Mucosa of rectum (tissue), 2 donors: ENCODE results near the gene ABCC11.
"Not testable (repeated sequence)": the region's sequence is repeated elsewhere in the genome, so short reads cannot be mapped to it uniquely, and the experiment has no call there.

Experiments used
- H3K27ac ChIP-seq, 2 donors: one replicate each; pipeline ENCODE4 v1.7.0; 2013; ENCODE audit warnings: inconsistent platforms in 2 of 2, low read depth in 2 of 2, low read length in 2 of 2
- H3K27me3 ChIP-seq, 2 donors: one replicate each; pipeline ENCODE4 v1.7.0; 2013; ENCODE audit warnings: low read length in 2 of 2; ENCODE audit not compliant: control insufficient read depth in 2 of 2, insufficient read depth in 2 of 2
- H3K36me3 ChIP-seq, 2 donors: one replicate each; pipeline ENCODE4 v1.7.0; 2013; ENCODE audit warnings: low read length in 2 of 2; ENCODE audit not compliant: control insufficient read depth in 2 of 2, insufficient read depth in 2 of 2
- H3K4me1 ChIP-seq, 2 donors: one replicate each; pipeline ENCODE4 v1.7.0; 2013; ENCODE audit warnings: low read length in 2 of 2, mild to moderate bottlenecking in 1 of 2; ENCODE audit not compliant: control insufficient read depth in 2 of 2, insufficient read depth in 2 of 2
- H3K4me3 ChIP-seq, 2 donors: one replicate each; pipeline ENCODE4 v1.7.0; 2013; ENCODE audit warnings: low read length in 2 of 2
- H3K9ac ChIP-seq, 2 donors: one replicate each; pipeline ENCODE4 v1.7.0; 2013; ENCODE audit warnings: low read length in 2 of 2, low read depth in 1 of 2, mild to moderate bottlenecking in 1 of 2
- H3K9me3 ChIP-seq, 2 donors: one replicate each; pipeline ENCODE4 v1.7.0; 2013; ENCODE audit warnings: low read length in 2 of 2; ENCODE audit not compliant: control insufficient read depth in 2 of 2
- donor health status: healthy.
- donor health status: Normal muscosa, but diverticular disease.

The ABCC11 gene

GRCh38 chr16:48184681-48185080 lies 62.7 kb downstream of the ABCC11 start:
- Histone ChIP-seq H3K27me3 (no peaks in the 10 kb centered on the region), H3K4me1 (no peaks in the 10 kb centered on the region), H3K4me3 (no peak overlapping the region), H3K9me3 (no peaks in the 10 kb centered on the region), H3K9ac (no peak overlapping the region), H3K36me3 (no peaks in the 10 kb centered on the region), H3K27ac (no peak overlapping the region)

- no peak overlapping the region for H3K9ac ChIP-seq
- no peaks in the 10 kb centered on the region for H3K4me1 ChIP-seq
- H3K36me3 ChIP-seq, result no peaks in the 10 kb centered on the region
- no peak overlapping the region for H3K27ac ChIP-seq
- no peaks in the 10 kb centered on the region for H3K9me3 ChIP-seq
- no peak overlapping the region for H3K4me3 ChIP-seq
- no peaks in the 10 kb centered on the region for H3K27me3 ChIP-seq
Measured at GRCh38 chr16:48182979-48183537, 64.3 kb downstream of the ABCC11 start.

DNA sequence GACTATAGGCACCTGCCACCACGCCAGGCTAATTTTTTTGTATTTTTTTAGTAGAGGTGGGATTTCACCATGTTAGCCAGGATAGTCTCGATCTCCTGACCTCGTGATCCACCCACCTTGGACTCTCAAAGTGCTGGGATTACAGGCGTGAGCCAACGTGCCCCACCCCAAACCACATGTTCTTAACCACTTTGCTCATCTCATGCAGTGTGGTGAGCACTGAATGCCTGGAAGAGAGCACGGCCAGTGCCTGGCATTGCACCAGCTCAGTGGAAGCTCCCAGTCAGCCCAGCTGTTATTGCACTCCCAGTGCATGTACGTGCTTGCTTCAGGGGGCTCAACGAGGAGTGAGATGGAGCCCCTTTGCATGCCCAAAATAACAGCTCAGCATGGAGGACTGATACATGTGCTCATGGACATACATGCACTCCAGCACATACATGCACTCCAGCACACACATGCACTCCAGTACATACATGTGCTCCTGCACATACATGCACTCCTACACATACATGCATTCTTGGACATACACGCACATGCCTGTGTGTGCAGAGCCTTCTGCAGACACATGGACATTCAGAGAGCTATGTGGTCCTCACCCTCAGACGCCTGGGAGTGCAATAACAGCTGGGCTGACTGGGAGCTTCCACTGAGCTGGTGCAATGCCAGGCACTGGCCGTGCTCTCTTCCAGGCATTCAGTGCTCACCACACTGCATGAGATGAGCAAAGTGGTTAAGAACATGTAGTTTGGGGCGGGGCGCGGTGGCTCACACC lies 65.4 kb downstream of the ABCC11 start:
- not testable (repeated sequence) for H3K9me3 ChIP-seq, H3K4me3 ChIP-seq, H3K9ac ChIP-seq, H3K27me3 ChIP-seq, H3K4me1 ChIP-seq, H3K27ac ChIP-seq, H3K36me3 ChIP-seq

DNA sequence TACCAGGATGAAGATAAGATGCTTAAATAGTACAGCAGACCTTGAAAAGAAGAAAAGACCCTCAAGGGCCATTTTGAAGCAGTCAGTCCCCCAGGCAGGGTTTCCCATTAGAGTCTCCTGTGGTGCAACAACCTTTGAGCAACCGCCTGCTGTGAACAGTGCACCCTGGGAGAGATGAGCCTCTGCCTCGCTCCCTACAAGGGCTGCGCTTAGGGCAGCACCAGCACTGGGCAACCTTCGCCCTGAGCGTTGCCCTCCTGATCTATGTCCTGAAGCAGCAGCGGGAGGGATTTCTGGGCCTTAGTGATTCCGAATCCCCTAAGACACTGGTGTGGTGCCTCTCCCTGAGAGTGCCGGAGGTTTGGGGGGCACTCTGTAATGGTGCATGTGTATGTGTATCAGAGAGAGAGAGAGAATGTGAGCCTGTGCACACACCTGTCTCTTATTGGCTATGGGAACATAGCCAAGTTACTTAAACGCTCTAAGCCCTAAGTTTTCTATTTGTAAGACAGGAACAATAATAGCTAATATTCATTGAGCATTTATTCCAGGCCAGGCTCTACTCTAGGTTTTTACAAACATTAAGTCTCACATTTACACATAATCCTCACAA lies 66.4 kb downstream of the ABCC11 start:
- H3K4me3 ChIP-seq, result no peak overlapping the region
- H3K4me1 ChIP-seq, result no peaks in the 10 kb centered on the region
- no peak overlapping the region for H3K9ac ChIP-seq
- no peaks in the 10 kb centered on the region for H3K36me3 ChIP-seq
- no peak overlapping the region for H3K27ac ChIP-seq
- H3K9me3 ChIP-seq, result no peaks in the 10 kb centered on the region
- no peaks in the 10 kb centered on the region for H3K27me3 ChIP-seq

GRCh38 chr16:48176635-48177408 lies 70.5 kb downstream of the ABCC11 start:
- Histone ChIP-seq H3K36me3 (no peaks in the 10 kb centered on the region), H3K4me3 (no peak overlapping the region), H3K27ac (no peak overlapping the region), H3K27me3 (no peaks in the 10 kb centered on the region), H3K4me1 (no peaks in the 10 kb centered on the region), H3K9me3 (no peaks in the 10 kb centered on the region), H3K9ac (no peak overlapping the region)

GRCh38 chr16:48173889-48174288 lies 73.5 kb downstream of the ABCC11 start:
- Histone ChIP-seq H3K36me3 (no peaks in the 10 kb centered on the region), H3K9me3 (no peaks in the 10 kb centered on the region), H3K27ac (no peak overlapping the region), H3K4me3 (no peak overlapping the region), H3K9ac (no peak overlapping the region), H3K27me3 (no peaks in the 10 kb centered on the region), H3K4me1 (no peaks in the 10 kb centered on the region)

- Histone ChIP-seq H3K27me3 (no peaks in the 10 kb centered on the region), H3K9me3 (no peaks in the 10 kb centered on the region), H3K9ac (no peak overlapping the region), H3K36me3 (no peaks in the 10 kb centered on the region), H3K4me3 (no peak overlapping the region), H3K4me1 (no peaks in the 10 kb centered on the region), H3K27ac (no peak overlapping the region)
Measured at GRCh38 chr16:48172682-48173081, 74.7 kb downstream of the ABCC11 start.

DNA sequence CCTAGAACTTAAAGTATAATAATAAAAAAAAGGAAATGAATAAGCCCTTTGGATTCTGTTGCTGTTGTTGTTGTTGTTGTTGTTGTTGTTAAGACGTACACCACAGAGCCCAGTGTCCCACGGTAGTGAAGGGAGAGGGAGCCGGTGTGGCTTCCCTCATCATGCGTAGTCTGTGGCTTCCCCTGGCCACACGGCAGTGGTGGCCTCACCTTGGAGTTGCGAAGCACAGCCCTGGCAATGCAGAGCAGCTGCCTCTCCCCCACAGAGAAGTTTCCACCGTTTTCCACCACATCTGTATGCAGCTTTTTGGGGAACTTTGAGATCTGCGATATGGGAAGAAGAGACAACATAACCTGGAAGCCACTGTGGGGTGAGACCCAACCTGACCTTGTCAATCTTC lies 77.4 kb downstream of the ABCC11 start:
- Histone ChIP-seq H3K36me3 (no peaks in the 10 kb centered on the region), H3K27ac (no peak overlapping the region), H3K27me3 (no peaks in the 10 kb centered on the region), H3K4me1 (no peaks in the 10 kb centered on the region), H3K9me3 (no peaks in the 10 kb centered on the region), H3K9ac (no peak overlapping the region), H3K4me3 (no peak overlapping the region)

- no peaks in the 10 kb centered on the region for H3K27me3 ChIP-seq
- no peak overlapping the region for H3K9ac ChIP-seq
- no peaks in the 10 kb centered on the region for H3K36me3 ChIP-seq
- H3K27ac ChIP-seq, result no peak overlapping the region
- H3K4me1 ChIP-seq, result no peaks in the 10 kb centered on the region
- no peak overlapping the region for H3K4me3 ChIP-seq
- no peaks in the 10 kb centered on the region for H3K9me3 ChIP-seq
Measured at GRCh38 chr16:48168075-48168474, 79.3 kb downstream of the ABCC11 start.

DNA sequence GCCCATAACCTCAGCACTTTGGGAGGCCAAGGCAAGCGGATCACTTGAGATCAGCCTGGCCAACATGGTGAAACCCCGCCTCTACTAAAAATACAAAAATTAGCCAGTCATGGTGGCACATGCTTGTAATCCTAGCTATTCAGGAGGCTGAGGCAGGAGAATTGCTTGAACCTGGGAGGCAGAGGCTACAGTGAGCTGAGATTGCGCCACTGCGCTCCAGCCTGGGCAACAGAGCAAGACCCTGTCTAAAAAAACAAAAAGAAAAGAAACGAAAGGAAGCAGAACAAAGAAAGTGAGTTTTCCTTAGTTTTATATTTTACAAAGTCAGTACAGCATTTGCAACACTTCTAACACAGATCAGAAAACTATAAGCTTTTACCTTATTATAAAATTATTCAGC lies 80.7 kb downstream of the ABCC11 start:
- not testable (repeated sequence) for H3K27me3 ChIP-seq, H3K36me3 ChIP-seq, H3K4me3 ChIP-seq, H3K9me3 ChIP-seq, H3K4me1 ChIP-seq, H3K9ac ChIP-seq, H3K27ac ChIP-seq
